Adipocyte (in vitro differentiated cells): ENCODE data around the gene RNMT.

ENCODE experiments used
- DNase-seq: peaks from one replicate; pipeline ENCODE4 v3.0.0-alpha.2; 2015; ENCODE audit warnings: low read depth
- H3K27me3 ChIP-seq: replicated peaks from 2 replicates; pipeline ENCODE4 v1.7.0; 2013; ENCODE audit warnings: mild to moderate bottlenecking, low read length, moderate library complexity; ENCODE audit not compliant: control insufficient read depth, insufficient read depth
- H3K36me3 ChIP-seq: 2 replicates; pipeline ENCODE4 v1.7.0; 2013; ENCODE audit warnings: low read length, mild to moderate bottlenecking, moderate library complexity; ENCODE audit not compliant: control insufficient read depth, insufficient read depth, severe bottlenecking
- H3K4me1 ChIP-seq: 2 replicates; pipeline ENCODE4 v1.7.0; 2013; ENCODE audit warnings: mild to moderate bottlenecking, low read length, moderate library complexity; ENCODE audit not compliant: control insufficient read depth, insufficient read depth
- H3K4me3 ChIP-seq: 2 replicates; pipeline ENCODE4 v1.7.0; 2013; ENCODE audit warnings: mild to moderate bottlenecking, low read length, moderate library complexity
- H3K9ac ChIP-seq: 2 replicates; pipeline ENCODE4 v1.7.0; 2013; ENCODE audit warnings: mild to moderate bottlenecking, low read length, moderate library complexity
- H3K9me3 ChIP-seq: 2 replicates; pipeline ENCODE4 v1.7.0; 2013; ENCODE audit warnings: mild to moderate bottlenecking, low read length, moderate library complexity; ENCODE audit not compliant: control insufficient read depth

RNMT gene

DNA sequence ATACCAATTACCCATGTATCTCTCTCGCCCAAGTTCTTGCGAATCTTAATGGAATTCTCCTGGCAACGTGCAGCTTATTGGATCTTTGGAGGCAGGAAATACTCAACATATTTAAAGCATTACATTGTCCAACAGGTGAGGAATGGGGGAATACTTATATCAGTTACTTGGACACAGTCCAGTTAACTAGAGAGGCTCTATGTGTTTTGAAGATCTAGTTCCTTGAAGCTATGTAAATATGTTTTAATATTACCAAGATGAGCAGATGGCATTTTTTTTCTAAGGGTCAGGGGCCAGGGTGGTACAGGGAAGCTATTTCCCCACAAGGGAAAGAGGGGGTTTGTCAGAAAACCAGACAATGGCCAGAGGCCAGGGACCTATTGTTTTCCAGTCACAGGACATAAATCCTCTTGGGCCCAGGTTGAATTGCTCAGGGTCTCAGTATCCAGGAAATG, 70.7 kb downstream of the RNMT start:
- Histone ChIP-seq H3K36me3 (no peaks in the 10 kb centered on the region), H3K9ac (no peak overlapping the region), H3K9me3 (no peaks in the 10 kb centered on the region), H3K4me1 (peaks cover 5% of the 10 kb centered on the region), H3K4me3 (no peak overlapping the region), H3K27me3 (peaks cover 27% of the 10 kb centered on the region)
- DNase-seq, result no peak

DNA sequence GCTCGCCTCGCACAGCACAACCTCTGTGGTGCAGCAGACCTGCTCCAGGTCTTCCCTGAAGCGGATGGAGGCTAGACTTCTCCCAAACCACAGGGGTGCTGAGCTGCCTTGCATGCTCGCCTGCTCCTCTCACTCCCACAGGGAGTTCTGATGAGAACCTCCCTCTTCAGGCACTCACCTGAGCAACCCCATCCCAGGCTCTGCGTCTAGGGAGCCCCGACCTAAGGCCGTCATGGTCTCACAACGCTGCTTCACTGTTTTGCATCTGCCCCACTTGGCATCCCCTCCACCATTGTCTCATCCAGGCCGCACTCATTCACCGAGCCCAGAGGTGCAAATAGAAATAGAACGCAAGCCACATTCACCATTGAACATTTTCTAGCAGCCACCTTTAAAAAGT, 72.9 kb downstream of the RNMT start:
- DNase-seq, result no peak
- H3K27me3 ChIP-seq, result peaks cover 42% of the 10 kb centered on the region
- no peaks in the 10 kb centered on the region for H3K9me3 ChIP-seq
- H3K36me3 ChIP-seq, result no peaks in the 10 kb centered on the region
- no peak overlapping the region for H3K4me3 ChIP-seq
- H3K4me1 ChIP-seq, result peaks cover 5% of the 10 kb centered on the region
- no peak overlapping the region for H3K9ac ChIP-seq

DNA sequence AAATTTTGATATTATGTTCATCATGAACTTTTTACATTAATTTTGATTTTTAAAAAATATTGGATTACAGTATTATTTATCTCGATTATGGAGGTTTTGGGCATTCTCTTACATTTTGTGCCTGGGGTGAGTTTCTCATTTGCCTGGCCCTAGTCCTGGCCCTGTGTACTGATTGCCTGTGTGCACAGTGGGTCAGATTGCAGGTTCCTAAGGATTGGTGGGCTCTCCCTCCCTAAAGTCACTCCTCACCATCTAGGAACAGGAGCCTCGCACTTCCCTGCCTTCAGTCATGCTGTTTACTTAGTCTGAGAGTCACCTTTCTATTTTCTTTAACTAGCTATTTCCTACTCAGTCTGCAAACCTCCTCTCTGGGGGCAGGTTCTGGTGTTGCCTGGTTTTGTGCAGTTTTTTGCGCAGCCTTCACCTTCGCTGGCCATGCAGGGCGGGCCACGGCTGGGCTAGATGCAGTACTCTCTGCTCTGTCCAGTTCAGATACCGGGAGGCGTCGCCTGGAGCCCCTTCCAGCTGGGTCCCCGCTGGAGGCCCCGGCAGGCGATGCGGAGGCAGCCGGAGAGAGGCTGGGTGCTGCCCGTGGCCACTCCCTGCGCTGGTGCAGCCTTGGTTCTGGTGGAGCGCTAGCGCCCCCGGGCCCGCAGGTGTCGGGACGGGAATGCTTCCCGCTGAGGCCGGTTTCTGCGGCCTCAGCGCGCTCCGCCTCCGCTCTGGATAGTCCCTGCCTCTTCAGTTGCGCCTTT, 74.2 kb downstream of the RNMT start:
- H3K4me3 ChIP-seq, result peak overlapping the region; percentile 77

DNA sequence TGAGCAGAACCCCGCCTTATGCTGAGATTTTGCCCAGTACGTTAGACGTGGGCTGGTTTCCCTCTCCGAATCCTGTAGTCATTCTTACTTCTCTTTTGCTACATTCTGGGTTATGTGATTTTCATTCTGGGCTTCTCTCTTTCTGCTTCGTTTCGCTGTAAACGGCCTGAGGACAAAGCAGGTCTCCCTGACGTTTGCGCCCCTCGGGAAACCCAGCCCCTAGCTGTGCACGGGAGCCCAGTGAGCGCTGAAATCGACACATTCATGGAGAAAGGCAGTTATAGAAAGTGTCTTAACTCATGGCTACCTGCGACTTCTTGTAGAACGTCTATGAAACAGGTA, 74.8 kb downstream of the RNMT start:
- Histone ChIP-seq H3K4me3 (peak overlapping the region; percentile 77), H3K9ac (no peak overlapping the region), H3K27me3 (peaks cover 46% of the 10 kb centered on the region), H3K9me3 (no peaks in the 10 kb centered on the region), H3K4me1 (peaks cover 5% of the 10 kb centered on the region), H3K36me3 (no peaks in the 10 kb centered on the region)
- DNase-seq, result no peak

More for the DNA sequence above, 74.2 kb downstream of the RNMT start:
- Histone ChIP-seq H3K9me3 (no peaks in the 10 kb centered on the region), H3K9ac (no peak overlapping the region), H3K4me1 (peaks cover 5% of the 10 kb centered on the region), H3K36me3 (no peaks in the 10 kb centered on the region), H3K27me3 (peaks cover 46% of the 10 kb centered on the region)
- DNase-seq, result peak; percentile 19

DNA sequence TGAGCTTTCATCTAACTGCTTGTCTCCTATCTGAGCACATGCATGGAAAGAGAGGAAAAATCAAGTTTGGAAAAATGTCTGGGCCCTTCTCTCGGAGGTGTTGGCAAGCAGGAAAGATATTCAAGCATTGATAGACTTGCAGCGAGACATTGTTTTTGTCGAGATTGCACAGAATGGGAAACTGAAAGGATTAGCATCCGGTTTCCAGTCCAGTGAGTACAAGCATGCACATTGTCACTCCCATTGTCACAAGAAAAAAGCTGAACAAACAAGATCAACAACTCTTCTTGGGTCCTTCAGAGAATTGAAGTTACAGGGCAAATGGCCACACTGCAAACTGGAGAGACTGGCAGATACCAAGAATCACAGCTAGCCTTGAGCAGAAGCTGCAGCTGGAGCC, 77.8 kb downstream of the RNMT start:
- H3K4me1 ChIP-seq, result peaks cover 5% of the 10 kb centered on the region
- H3K9ac ChIP-seq, result no peak overlapping the region
- DNase-seq, result no peak
- no peak overlapping the region for H3K4me3 ChIP-seq
- H3K9me3 ChIP-seq, result no peaks in the 10 kb centered on the region
- H3K36me3 ChIP-seq, result no peaks in the 10 kb centered on the region
- peaks cover 41% of the 10 kb centered on the region for H3K27me3 ChIP-seq

DNA sequence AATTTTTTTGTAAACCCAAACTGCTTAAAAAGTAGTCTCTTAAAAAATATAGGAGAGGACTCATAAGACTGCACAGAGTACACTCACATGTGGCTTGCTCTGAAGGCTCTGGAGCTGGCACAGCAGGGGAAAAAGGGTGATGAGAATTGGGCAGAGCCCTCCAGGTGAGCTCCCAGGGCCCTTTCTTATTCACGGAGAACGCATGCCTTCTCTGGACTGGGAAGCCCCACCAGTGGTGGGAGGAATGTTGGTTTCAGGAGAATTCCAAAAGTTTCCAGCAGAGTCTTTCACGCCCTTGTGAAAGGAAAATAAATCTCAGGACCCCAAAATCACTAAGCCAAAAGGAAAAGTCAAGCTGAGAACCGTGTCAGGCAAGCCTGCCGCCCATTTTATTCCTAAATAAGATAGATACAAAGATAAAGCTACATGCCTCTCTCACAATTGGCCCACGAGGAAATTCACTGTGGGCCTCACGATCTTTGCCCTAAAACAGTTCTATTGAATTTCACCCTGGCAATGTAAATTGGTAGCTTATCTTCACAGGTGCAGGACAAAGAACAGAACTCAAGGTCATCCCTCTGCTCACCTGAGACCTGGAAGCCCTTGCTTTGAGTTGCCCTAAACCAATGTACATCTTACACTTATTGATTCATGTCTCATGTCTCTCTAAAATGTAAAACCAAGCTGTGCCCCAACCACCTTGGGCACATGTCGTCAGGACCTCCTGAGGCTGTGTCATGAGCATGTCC, 82.0 kb downstream of the RNMT start:
- Histone ChIP-seq H3K9ac (no peak overlapping the region), H3K27me3 (peaks cover 44% of the 10 kb centered on the region), H3K4me1 (no peaks in the 10 kb centered on the region), H3K9me3 (no peaks in the 10 kb centered on the region), H3K36me3 (no peaks in the 10 kb centered on the region), H3K4me3 (no peak overlapping the region)
- DNase-seq, result no peak

DNA sequence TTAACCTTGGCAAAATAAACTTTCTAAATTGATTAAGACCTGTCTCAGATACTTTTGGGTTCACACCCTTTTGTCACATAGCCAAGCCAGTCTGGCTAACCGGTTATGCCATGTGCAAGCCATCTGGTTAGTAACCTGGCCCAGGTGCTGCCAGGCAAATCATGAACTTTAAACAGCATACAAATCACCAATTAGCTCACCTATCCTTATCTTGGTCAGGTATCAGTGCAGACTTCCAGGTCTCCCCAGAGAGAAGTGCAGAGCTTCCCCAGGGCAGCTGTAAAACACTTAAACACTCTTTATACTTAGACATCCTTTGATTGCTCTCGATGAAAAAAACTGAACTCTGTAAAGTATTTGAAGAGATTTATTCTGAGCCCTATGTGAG, 82.6 kb downstream of the RNMT start:
- Histone ChIP-seq H3K27me3 (peaks cover 42% of the 10 kb centered on the region), H3K9me3 (no peaks in the 10 kb centered on the region), H3K4me3 (no peak overlapping the region), H3K9ac (no peak overlapping the region), H3K36me3 (no peaks in the 10 kb centered on the region), H3K4me1 (no peaks in the 10 kb centered on the region)
- DNase-seq, result no peak

DNA sequence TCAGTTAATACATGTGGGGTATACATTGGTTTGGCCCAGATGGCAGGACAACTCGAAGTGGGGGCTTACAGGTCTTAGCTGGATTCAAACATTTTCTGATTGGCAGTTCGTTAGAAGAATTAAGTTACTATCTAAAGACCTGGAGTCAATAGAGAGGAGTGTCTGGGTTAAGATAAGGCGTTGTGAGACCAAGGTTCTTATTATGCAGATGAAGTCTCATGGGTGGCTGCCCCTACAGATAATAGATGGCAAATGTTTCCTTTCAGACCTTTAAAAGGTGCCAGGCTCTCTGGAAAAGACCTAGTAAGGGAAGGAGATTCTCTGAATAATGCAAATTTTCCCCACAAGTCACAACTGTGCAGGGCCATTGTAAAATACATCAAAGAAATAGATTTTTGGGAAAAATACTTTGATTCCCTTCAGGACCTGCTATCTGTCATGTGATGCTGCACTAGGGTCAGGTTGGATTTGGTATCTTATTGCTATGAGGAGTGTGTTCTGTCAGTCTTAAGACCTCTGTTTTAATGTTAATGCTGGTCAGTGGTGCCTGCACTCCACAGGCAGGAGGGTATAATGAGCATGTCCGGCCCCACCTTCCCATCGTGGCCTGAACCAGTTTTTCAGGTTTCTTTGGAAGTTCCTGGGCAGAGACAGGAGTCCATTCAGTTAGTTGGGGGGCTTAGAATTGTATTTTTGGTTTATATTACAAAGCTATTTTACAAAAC, 83.2 kb downstream of the RNMT start:
- no peak for DNase-seq
- Histone ChIP-seq H3K27me3 (peaks cover 36% of the 10 kb centered on the region), H3K9me3 (no peaks in the 10 kb centered on the region), H3K9ac (no peak overlapping the region), H3K4me1 (no peaks in the 10 kb centered on the region), H3K36me3 (no peaks in the 10 kb centered on the region), H3K4me3 (no peak overlapping the region)

DNA sequence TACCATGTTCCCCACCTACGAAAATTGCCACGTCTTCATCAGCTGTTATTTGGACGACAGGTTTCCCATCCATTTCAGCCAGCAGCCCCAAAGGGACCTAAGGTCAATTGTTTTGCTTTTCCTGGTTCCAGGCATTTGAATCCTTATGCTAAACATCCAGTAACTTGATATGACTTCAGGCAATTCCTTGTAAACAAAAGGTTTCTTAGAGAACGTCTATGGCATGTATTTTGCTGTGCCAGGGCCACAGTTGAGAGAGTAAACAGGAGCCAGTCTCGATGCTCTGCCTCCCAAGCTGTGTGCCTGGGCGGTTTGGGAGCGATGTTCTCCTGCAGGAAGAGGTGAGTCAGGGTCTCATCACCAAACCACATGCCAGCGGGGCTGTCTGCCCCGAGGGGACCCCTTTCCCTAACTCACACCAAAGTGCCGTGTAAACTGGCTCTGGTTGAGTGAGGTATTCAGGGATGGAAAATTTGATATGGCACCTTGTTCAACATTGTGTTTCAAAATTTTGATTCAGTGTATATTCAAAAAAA, 84.5 kb downstream of the RNMT start:
- Histone ChIP-seq H3K27me3 (peaks cover 36% of the 10 kb centered on the region), H3K4me3 (no peak overlapping the region), H3K36me3 (no peaks in the 10 kb centered on the region), H3K9me3 (no peaks in the 10 kb centered on the region), H3K9ac (no peak overlapping the region), H3K4me1 (no peaks in the 10 kb centered on the region)
- DNase-seq, result no peak

DNA sequence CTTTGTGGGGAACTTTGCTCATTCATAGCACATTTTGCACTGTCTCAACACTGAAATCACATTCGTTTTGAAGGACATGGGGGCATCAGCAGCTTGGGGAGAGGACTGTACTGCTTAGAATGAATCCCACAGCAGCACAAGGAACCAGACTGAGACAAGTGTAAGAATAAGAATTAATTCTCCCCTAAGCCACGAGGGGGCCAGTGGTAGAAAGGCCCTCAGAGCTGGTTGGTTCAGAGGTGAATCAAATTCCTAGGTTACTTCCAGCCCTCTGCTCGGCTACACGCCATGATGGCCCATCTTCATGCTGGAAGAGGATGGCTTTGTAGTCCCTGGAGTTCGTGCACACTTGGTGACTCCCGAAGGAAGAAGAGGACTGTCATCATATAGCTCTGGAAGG, 85.5 kb downstream of the RNMT start:
- Histone ChIP-seq H3K9ac (no peak overlapping the region), H3K27me3 (peaks cover 36% of the 10 kb centered on the region), H3K36me3 (no peaks in the 10 kb centered on the region), H3K4me3 (no peak overlapping the region), H3K4me1 (no peaks in the 10 kb centered on the region), H3K9me3 (no peaks in the 10 kb centered on the region)
- no peak for DNase-seq

DNA sequence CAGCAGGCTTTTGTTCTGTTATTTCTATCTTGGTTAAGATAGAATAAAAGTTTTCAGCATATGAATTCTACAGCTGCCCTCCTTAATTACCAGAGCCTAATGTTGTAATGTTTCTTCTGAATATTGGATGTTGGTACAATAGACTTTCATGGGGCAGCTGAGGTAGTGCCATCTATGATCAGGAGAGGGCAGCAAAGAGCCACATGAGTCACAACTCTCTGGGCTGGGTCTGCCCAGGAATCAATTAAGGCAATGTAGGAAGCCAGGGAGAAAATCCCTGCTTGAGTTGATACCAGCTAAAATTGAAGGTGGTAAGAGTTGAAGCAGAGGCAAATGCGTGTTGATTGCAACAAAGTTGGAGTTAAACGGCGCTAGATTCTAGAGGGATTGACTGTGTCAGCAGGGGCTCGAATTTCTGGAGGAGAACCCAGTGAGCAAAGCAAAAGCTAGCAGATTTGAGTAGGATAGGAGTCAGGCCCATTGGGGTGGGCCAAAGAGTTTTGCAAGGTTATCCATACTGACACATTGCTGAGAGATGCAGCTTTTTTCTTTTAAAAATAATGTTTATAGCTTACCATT, 86.9 kb downstream of the RNMT start:
- peaks cover 41% of the 10 kb centered on the region for H3K27me3 ChIP-seq
- H3K36me3 ChIP-seq, result no peaks in the 10 kb centered on the region
- DNase-seq, result peak; percentile 80
- no peaks in the 10 kb centered on the region for H3K4me1 ChIP-seq
- no peak overlapping the region for H3K4me3 ChIP-seq
- H3K9me3 ChIP-seq, result no peaks in the 10 kb centered on the region
- H3K9ac ChIP-seq, result no peak overlapping the region
